GM18502 (cell line): ENCODE measurements around the gene ATP10B.

Experiments used
- ATAC-seq: cut with Tn5 transposase; IDR thresholded peaks from one replicate; pipeline ENCODE4 v1.9.1; 2021; ENCODE audit warnings: mild to moderate bottlenecking; ENCODE audit not compliant: unreplicated experiment, poor library complexity

Gene ATP10B

GRCh38 chr5:160524827-160525226, 327.2 kb downstream of the ATP10B start:
- ATAC-seq: no peak

DNA sequence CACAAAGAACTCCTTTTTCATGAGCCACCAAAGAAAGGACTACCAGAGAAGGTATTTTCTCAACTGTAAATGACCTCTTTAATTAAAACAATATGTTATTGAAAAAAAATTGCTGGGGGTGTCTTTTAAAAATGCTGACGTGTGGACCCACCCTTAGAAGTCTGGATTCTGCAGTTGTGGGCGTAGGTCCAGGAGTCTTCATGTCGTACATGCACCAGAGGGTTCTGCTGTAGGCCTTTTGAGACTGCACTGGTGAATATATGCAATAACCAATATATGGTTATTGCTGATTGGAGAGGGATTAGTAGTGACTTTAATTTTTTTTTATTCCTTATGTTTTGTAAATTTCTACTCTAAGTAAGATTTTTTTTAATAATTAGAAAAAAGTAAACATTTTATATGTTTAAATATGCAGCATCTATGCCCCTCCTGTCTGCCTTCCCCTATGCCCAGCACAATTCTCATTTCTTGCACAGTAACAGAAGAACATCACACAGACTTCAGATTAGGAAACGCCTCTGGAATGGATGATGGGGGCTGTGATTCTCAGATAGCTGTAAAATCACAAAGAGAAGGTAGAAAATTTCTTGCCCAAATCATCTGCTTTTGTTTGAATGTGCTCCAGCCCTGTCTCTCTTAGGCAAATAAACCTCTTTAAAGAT, 328.4 kb downstream of the ATP10B start:
- no peak for ATAC-seq

DNA sequence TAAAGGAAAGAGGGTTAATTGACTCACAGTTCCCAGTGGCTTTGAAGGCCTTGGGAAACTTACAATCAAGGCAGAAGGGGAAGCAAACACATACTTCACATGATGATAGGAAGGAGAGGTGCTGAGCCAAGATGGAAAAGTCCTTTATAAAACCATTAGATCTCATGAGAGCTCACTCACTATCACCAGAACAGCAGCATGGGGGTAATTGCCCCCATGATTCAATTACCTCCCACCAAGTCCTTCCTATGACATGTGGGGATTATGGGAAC, 330.7 kb downstream of the ATP10B start:
- ATAC-seq: no peak

GRCh38 chr5:160520609-160521391, 331.2 kb downstream of the ATP10B start:
- no peak for ATAC-seq

DNA sequence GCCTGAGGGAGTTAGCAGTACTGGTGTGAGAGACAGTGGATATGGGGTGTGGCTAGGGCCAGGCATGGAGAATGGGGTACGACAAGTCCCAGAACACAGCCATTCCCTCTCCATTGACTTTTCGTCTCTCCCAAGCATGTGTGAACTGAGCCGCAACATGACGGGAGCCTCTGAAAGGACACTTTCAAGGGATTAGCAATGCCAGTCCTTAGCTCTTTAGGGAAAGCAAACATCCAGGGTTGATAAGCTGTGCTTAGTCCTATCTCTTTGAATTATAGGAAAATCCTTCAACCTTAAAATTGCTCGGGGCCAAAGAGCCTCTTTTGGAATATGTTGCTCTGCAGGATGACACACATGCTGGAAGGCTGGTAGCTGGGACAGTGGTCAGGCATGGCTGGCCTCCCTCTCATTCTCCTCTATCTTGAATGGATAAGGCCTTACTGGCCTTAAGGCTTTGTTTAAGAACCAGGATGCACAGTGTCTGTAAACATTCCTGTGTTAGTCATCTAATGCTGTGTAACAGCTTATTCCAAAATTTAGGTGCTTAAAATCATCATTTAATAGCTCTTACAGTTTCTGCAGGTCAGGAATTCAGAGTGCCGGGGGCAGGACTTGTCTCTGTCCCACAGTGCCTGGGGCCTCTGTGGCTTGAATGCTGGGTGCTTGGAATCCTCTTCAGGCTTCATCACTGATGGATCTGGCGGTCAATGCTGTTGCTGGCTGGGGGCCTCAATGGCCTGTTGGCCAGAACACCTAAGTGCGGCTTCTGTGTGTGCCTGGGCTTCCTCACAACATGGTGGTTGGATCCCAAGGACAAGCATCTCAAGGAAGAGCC, 335.1 kb downstream of the ATP10B start:
- no peak for ATAC-seq

GRCh38 chr5:160514866-160515265, 337.1 kb downstream of the ATP10B start:
- no peak for ATAC-seq

DNA sequence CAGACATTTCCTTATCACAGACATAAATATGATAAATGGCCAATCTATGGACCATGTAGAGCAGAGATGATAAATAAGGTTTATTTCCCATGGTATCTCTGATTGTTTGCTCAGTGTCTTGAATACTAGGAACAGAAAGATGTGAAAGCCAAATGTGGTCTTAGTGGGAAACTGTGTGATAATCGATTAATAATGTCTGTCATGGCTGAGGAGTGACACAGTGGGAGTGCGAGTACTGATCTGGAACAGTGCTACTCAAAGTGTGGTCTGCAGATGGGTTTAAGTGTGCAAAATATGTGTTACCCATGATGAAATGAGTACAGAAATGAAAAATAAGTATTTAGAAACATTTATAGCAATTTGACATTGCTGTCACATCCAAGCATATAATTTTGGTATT, 337.8 kb downstream of the ATP10B start:
- no peak for ATAC-seq

GRCh38 chr5:160513485-160513884, 338.5 kb downstream of the ATP10B start:
- ATAC-seq: no peak
